Measurements from ENCODE around the gene PFKFB3.

Gene PFKFB3

DNA sequence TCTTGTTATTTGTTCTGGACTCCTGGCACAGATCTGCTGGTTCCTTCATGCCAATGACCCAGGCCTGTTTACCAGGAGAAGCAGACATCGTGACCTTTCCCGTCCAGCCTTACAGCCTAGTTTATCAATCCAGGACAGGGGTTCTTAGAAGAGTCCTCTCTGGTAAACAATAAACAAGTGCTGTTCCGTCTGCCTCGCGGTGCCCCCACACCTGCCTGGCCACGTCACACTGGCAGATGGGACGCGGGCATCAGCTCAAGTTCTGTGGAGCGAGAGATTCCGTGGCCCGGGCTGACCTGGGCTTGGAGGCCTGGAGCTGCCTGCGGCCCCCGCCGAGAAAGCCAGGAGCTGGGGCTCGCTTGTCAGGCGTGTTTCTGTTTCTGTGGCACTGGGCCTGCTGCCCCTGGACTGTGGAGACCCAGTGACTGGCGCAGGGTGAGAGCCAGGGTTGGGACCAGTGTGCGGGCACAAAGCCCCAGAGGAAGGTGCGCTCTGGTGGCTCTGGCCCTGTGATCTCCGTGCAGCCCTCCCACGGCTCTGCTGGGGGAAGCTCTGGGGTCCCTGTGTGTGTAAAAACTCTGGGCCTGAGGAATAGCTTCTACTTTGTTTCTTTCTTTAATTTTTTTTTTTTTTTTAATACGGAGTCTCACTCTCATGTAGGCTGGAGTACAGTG is 28.4 kb upstream of the PFKFB3 start:
- TF ChIP-seq, protein P1, sequence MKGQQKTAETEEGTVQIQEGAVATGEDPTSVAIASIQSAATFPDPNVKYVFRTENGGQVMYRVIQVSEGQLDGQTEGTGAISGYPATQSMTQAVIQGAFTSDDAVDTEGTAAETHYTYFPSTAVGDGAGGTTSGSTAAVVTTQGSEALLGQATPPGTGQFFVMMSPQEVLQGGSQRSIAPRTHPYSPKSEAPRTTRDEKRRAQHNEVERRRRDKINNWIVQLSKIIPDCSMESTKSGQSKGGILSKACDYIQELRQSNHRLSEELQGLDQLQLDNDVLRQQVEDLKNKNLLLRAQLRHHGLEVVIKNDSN (IDR thresholded peaks at IDR 0.05): no peak
- no peak for TF ChIP-seq CEBPB (IDR thresholded peaks at IDR 0.05)
- TF ChIP-seq TEAD4 (IDR thresholded peaks at IDR 0.05): no peak
- no peak for TF ChIP-seq TAF1 (IDR thresholded peaks at IDR 0.05; ENCODE audit: low read depth)
- TF ChIP-seq, protein P2, sequence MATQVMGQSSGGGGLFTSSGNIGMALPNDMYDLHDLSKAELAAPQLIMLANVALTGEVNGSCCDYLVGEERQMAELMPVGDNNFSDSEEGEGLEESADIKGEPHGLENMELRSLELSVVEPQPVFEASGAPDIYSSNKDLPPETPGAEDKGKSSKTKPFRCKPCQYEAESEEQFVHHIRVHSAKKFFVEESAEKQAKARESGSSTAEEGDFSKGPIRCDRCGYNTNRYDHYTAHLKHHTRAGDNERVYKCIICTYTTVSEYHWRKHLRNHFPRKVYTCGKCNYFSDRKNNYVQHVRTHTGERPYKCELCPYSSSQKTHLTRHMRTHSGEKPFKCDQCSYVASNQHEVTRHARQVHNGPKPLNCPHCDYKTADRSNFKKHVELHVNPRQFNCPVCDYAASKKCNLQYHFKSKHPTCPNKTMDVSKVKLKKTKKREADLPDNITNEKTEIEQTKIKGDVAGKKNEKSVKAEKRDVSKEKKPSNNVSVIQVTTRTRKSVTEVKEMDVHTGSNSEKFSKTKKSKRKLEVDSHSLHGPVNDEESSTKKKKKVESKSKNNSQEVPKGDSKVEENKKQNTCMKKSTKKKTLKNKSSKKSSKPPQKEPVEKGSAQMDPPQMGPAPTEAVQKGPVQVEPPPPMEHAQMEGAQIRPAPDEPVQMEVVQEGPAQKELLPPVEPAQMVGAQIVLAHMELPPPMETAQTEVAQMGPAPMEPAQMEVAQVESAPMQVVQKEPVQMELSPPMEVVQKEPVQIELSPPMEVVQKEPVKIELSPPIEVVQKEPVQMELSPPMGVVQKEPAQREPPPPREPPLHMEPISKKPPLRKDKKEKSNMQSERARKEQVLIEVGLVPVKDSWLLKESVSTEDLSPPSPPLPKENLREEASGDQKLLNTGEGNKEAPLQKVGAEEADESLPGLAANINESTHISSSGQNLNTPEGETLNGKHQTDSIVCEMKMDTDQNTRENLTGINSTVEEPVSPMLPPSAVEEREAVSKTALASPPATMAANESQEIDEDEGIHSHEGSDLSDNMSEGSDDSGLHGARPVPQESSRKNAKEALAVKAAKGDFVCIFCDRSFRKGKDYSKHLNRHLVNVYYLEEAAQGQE (IDR thresholded peaks at IDR 0.05; ENCODE audit: low read depth): no peak
- TF ChIP-seq CREB1 (IDR thresholded peaks at IDR 0.05; ENCODE audit: low read depth): no peak
- no peak for TF ChIP-seq FOXM1 (IDR thresholded peaks at IDR 0.05; ENCODE audit: borderline replicate concordance, low read depth)
- no peak for TF ChIP-seq EP300 (IDR thresholded peaks at IDR 0.05; ENCODE audit: borderline replicate concordance)

DNA sequence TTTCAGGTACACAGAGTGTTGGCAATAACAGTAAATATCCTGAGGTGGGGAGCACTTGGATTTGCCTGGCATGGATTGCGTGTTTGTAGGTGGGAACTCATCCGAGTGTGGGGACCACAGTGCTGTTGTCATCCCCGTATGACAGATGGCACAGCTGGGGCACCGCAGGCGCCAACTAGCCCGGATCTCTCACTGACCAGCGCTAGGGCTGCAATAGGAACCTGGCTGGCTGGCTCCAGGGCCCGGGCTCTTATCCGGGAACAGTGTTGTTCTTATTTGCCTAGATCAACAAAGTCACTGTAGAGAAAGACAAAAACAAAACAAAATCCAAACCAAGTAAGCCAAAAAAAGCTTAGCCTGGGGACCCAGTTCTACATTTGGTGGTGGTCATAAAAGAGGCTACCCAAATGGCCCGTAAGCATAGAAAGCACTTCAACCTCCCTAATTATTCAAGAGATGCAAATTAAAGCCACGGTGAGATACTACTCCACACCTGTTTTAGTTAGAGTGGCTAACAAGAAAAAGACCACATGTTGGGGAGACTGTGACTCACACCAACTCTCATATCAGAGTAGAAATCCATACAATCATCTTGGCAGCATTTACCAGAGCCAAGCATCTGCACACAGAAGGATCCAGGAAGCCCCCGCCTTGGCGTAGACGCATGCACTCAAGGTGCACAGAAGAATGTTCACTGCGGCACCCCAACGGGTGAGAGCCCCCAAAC is 27.2 kb upstream of the PFKFB3 start:
- TF ChIP-seq, protein P3, sequence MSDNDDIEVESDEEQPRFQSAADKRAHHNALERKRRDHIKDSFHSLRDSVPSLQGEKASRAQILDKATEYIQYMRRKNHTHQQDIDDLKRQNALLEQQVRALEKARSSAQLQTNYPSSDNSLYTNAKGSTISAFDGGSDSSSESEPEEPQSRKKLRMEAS (IDR thresholded peaks at IDR 0.05): no peak
- TF ChIP-seq EP300 (IDR thresholded peaks at IDR 0.05; ENCODE audit: borderline replicate concordance) (no peak), CEBPB (IDR thresholded peaks at IDR 0.05) (no peak), NFIC (IDR thresholded peaks at IDR 0.05) (no peak), FOXM1 (IDR thresholded peaks at IDR 0.05; ENCODE audit: borderline replicate concordance, low read depth) (no peak), EGR1 (IDR thresholded peaks at IDR 0.05) (no peak), TCF12 (IDR thresholded peaks at IDR 0.05; ENCODE audit: low read depth) (no peak), ZBTB7A (IDR thresholded peaks at IDR 0.05; ENCODE audit: low read depth) (no peak)
- TF ChIP-seq, protein P1 (IDR thresholded peaks at IDR 0.05): no peak

DNA sequence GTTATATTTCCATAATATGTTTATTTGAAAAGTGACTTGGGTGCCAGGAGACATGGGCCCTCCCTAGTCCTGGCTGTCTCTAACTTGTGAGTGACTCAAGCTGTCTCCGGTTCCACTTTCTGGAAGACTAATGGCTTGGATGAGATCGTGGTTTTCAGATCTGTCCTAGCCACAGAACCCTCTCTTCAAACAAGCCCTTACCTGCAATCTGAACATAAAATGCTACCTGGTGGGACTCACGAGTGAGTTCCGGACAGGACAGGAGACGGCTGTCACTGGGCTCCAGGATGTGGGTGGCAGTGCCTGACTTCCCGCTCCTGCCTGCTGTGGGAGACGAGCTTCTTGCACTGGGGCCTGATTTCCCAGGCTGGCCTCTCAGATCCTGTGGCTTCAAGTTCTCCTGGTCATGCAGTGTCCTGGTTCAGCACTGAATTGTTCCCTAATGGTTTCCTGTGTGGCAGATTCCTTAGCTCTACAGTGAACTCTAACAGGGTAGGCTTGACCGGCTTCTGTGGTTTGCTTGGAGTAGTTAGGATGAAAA is 26.0 kb upstream of the PFKFB3 start:
- TF ChIP-seq TEAD4 (IDR thresholded peaks at IDR 0.05) (no peak), CEBPB (IDR thresholded peaks at IDR 0.05) (no peak)

DNA sequence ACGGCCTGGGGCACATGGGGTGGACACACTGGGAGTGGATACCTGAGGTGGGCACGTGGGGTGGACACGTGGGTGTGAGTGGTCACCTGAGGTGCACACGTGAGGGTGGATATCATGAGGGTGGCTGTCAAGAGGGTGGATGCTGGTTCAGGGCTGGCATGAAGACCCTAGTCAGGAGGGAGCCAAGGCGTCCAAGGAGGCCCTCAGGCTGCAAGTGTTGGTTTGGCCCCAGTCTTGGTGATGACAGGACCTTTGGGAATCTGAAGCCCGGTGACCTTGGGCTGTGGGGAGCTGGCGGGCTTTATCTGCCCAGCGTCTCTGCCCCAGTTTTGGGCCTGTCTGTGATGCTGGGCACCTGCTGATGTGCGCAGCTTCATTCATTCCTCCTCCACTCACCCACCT is 24.9 kb upstream of the PFKFB3 start:
- TF ChIP-seq, protein P2 (IDR thresholded peaks at IDR 0.05; ENCODE audit: low read depth): no peak
- TF ChIP-seq, protein P3 (IDR thresholded peaks at IDR 0.05): no peak
- TF ChIP-seq YY1 (IDR thresholded peaks at IDR 0.05; ENCODE audit: low read depth): no peak
- TF ChIP-seq NFIC (IDR thresholded peaks at IDR 0.05): no peak
- no peak for TF ChIP-seq ZBTB7A (IDR thresholded peaks at IDR 0.05; ENCODE audit: low read depth)
- no peak for TF ChIP-seq CEBPB (IDR thresholded peaks at IDR 0.05)
- TF ChIP-seq EP300 (IDR thresholded peaks at IDR 0.05; ENCODE audit: borderline replicate concordance): no peak
- TF ChIP-seq, protein P1 (IDR thresholded peaks at IDR 0.05): no peak
- TF ChIP-seq TEAD4 (IDR thresholded peaks at IDR 0.05): no peak
- no peak for TF ChIP-seq TCF12 (IDR thresholded peaks at IDR 0.05; ENCODE audit: low read depth)
- no peak for TF ChIP-seq CREB1 (IDR thresholded peaks at IDR 0.05; ENCODE audit: low read depth)
- no peak for TF ChIP-seq EGR1 (IDR thresholded peaks at IDR 0.05)
- no peak for TF ChIP-seq FOXM1 (IDR thresholded peaks at IDR 0.05; ENCODE audit: borderline replicate concordance, low read depth)
- TF ChIP-seq TAF1 (IDR thresholded peaks at IDR 0.05; ENCODE audit: low read depth): no peak
- TF ChIP-seq RAD21 (IDR thresholded peaks at IDR 0.05; ENCODE audit: low read depth): no peak

DNA sequence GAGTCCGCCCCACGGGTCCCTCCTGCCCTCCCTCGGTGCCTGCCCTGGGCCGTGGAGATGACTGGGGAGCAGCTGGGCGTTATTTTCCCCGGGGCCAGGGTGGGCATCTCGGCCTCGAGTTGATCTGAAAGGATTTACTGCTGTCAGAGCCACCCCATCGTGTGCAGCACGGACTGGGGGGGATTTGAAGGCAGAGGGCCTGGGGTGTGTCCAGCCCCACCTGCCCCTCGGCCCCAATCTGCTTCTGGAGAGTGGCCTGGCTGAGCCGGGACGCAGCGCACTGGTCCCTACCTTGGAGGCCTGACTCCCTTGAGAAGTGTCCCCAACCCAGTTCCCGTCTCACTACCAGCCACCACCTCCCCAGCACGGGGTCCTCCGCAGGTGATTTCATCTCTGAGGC is 24.2 kb upstream of the PFKFB3 start:
- TF ChIP-seq, protein P3 (IDR thresholded peaks at IDR 0.05): no peak
- TF ChIP-seq FOXM1 (IDR thresholded peaks at IDR 0.05; ENCODE audit: borderline replicate concordance, low read depth) (no peak), CEBPB (IDR thresholded peaks at IDR 0.05) (no peak), YY1 (IDR thresholded peaks at IDR 0.05; ENCODE audit: low read depth) (no peak), CREB1 (IDR thresholded peaks at IDR 0.05; ENCODE audit: low read depth) (no peak), TAF1 (IDR thresholded peaks at IDR 0.05; ENCODE audit: low read depth) (no peak), ZBTB7A (IDR thresholded peaks at IDR 0.05; ENCODE audit: low read depth) (no peak), EP300 (IDR thresholded peaks at IDR 0.05; ENCODE audit: borderline replicate concordance) (no peak), TEAD4 (IDR thresholded peaks at IDR 0.05) (no peak), RAD21 (IDR thresholded peaks at IDR 0.05; ENCODE audit: low read depth) (no peak), EGR1 (IDR thresholded peaks at IDR 0.05) (no peak), NFIC (IDR thresholded peaks at IDR 0.05) (no peak), TCF12 (IDR thresholded peaks at IDR 0.05; ENCODE audit: low read depth) (no peak)
- TF ChIP-seq, protein P1 (IDR thresholded peaks at IDR 0.05): no peak
- TF ChIP-seq, protein P2 (IDR thresholded peaks at IDR 0.05; ENCODE audit: low read depth): no peak
